ENCODE measurements around the gene RAB12.
A peak's percentile ranks its signal among the peaks of the same experiment; 100 is the strongest.
"Not testable (repeated sequence)": the region's sequence is repeated elsewhere in the genome, so short reads cannot be mapped to it uniquely, and the experiment has no call there.

The RAB12 gene

GRCh38 chr18:8608795-8609658 lies at the start of gene RAB12:
RAB12 (plus strand) TSS chr18:8609437; CDS start chr18:8609440, 3 bp downstream.
- DNase-seq (ENCODE audit: low read depth in 3 of 3) = peak; percentile 74 to 83 (median 76)

GRCh38 chr18:8559612-8560186 lies 49.5 kb upstream of the RAB12 start:
- DNase-seq (ENCODE audit: low read depth in 3 of 3) = no peak

GRCh38 chr18:8561123-8561910 lies 47.9 kb upstream of the RAB12 start:
- no peak for DNase-seq (ENCODE audit: low read depth in 3 of 3)

- no peak for DNase-seq (ENCODE audit: low read depth in 3 of 3)
Measured at GRCh38 chr18:8562070-8562469, 47.2 kb upstream of the RAB12 start.

- no peak for DNase-seq (ENCODE audit: low read depth in 3 of 3)
Measured at GRCh38 chr18:8562919-8563318, 46.3 kb upstream of the RAB12 start.

- DNase-seq (ENCODE audit: low read depth in 3 of 3) = no peak
Measured at GRCh38 chr18:8571399-8571798, 37.8 kb upstream of the RAB12 start.

GRCh38 chr18:8573766-8574165 lies 35.5 kb upstream of the RAB12 start:
- not testable (repeated sequence) for DNase-seq (ENCODE audit: low read depth in 3 of 3)

GRCh38 chr18:8584798-8585197 lies 24.4 kb upstream of the RAB12 start:
- DNase-seq (ENCODE audit: low read depth in 3 of 3) = no peak

GRCh38 chr18:8586941-8587340 lies 22.3 kb upstream of the RAB12 start:
- no peak for DNase-seq (ENCODE audit: low read depth in 3 of 3)

GRCh38 chr18:8595445-8595844 lies 13.8 kb upstream of the RAB12 start:
- no peak for DNase-seq (ENCODE audit: low read depth in 3 of 3)

- no peak for DNase-seq (ENCODE audit: low read depth in 3 of 3)
Measured at GRCh38 chr18:8601277-8602032, 7.8 kb upstream of the RAB12 start.

- DNase-seq (ENCODE audit: low read depth in 3 of 3) = no peak
Measured at GRCh38 chr18:8602040-8602439, 7.2 kb upstream of the RAB12 start.

GRCh38 chr18:8602557-8602956 lies 6.7 kb upstream of the RAB12 start:
- no peak for DNase-seq (ENCODE audit: low read depth in 3 of 3)

- DNase-seq (ENCODE audit: low read depth in 3 of 3) = no peak
Measured at GRCh38 chr18:8603663-8604520, 5.3 kb upstream of the RAB12 start.

- no peak for DNase-seq (ENCODE audit: low read depth in 3 of 3)
Measured at GRCh38 chr18:8605974-8606373, 3.3 kb upstream of the RAB12 start.

- no peak for DNase-seq (ENCODE audit: low read depth in 3 of 3)
Measured at GRCh38 chr18:8607776-8608742, 1.2 kb upstream of the RAB12 start.

GRCh38 chr18:8609659-8610458 lies 622 bp downstream of the RAB12 start:
- no peak for DNase-seq (ENCODE audit: low read depth in 3 of 3)

- no peak for DNase-seq (ENCODE audit: low read depth in 3 of 3)
Measured at GRCh38 chr18:8610459-8610851, 1.2 kb downstream of the RAB12 start.

Measured in stimulated activated CD4-positive, alpha-beta T cell treated with anti-CD3 and anti-CD28 coated beads, TNF-alpha, amount 100 ng/mL, for 48 hours (primary cell).